HepG2 (cell line): ENCODE results near the gene ITPR1. TPM values are rescaled to one million over a fixed set of nuclear protein-coding genes. Genes with fewer than 3 reads are reported as not detected.

Experiments used
- ATAC-seq: fragments of 200-7000 bp; cut with Tn5 transposase; 3 replicates; pipeline ENCODE4 v1.9.1; 2020; ENCODE audit warnings: mild to moderate bottlenecking, moderate library complexity
- BruUV-seq: library from RNA; stranded (reverse); fragments of 400-500 nt; replicated peaks from 2 replicates; lab custom pipeline; 2021; lab: Mats Ljungman, UMichigan
- CTCF ChIA-PET: fragments of 300-600 bp; formaldehyde crosslinking; extraction: SDS; loops from one replicate; lab custom pipeline; 2021; ENCODE audit warnings: low total read pairs, inconsistent platforms, low intra/inter-chr PET ratio; lab: Yijun Ruan, JAX
- POLR2A ChIA-PET: fragments of 350-600 bp; sonication (Branson Sonifier 250); formaldehyde crosslinking; loops from one replicate; lab custom pipeline; 2020; ENCODE audit warnings: antibody characterized with exemption, inconsistent platforms; lab: Yijun Ruan, JAX
- DNase-seq: peaks from one replicate; pipeline ENCODE4 v3.0.0-alpha.2; 2015; ENCODE audit warnings: low spot score
- FAIRE-seq: peaks from 3 replicates; lab custom pipeline; 2011; peaks lifted over from hg19 to GRCh38; lab: Jason Lieb, UNC
- H2AFZ ChIP-seq: one replicate; pipeline ENCODE4 v1.6.1; 2011; ENCODE audit warnings: low read length, inconsistent platforms
- H3K27ac ChIP-seq: fragments of 300-600 bp; 3 replicates; pipeline ENCODE4 v1.8.0; 2011; ENCODE audit warnings: mixed run types, mild to moderate bottlenecking, mixed read lengths, low read length, inconsistent platforms; ENCODE audit not compliant: insufficient read depth; ENCODE audit errors: extremely low read length
- H3K27me3 ChIP-seq, 2 experiments: fragments of 200-600 bp in 1 of 2; 2 replicates in 1 of 2; 3 replicates in 1 of 2; pipeline versions ENCODE4 v1.6.0 to v1.8.0; 2011; ENCODE audit warnings: low read length in 2 of 2, mild to moderate bottlenecking in 2 of 2, moderate library complexity in 2 of 2, inconsistent platforms in 1 of 2; ENCODE audit not compliant: insufficient read depth in 2 of 2, control insufficient read depth in 1 of 2
- H3K36me3 ChIP-seq, 2 experiments: fragments of 200-600 bp in 1 of 2; replicated peaks in 1 of 2; 2 replicates in 1 of 2; 3 replicates in 1 of 2; pipeline versions ENCODE4 v1.5.1 to v1.8.0; 2011; ENCODE audit warnings: low read length in 2 of 2, inconsistent platforms in 1 of 2; ENCODE audit not compliant: insufficient read depth in 2 of 2, control insufficient read depth in 1 of 2
- H3K4me1 ChIP-seq: 2 replicates; pipeline ENCODE4 v1.5.1; 2012; ENCODE audit warnings: low read length, inconsistent platforms; ENCODE audit not compliant: insufficient read depth
- H3K4me2 ChIP-seq: 2 replicates; pipeline ENCODE4 v1.6.0; 2011; ENCODE audit warnings: low read depth, low read length, inconsistent platforms
- H3K4me3 ChIP-seq, 3 experiments: fragments of 200-600 bp in 1 of 3; sonication (generic), shearing (Covaris generic) in 1 of 3; replicated peaks in 1 of 3; 2 replicates each; pipeline ENCODE4 v1.5.1; 2011 to 2016; ENCODE audit warnings: low read length in 3 of 3, inconsistent platforms in 2 of 3, low read depth in 2 of 3, mild to moderate bottlenecking in 2 of 3, control low read depth in 1 of 3, mixed read lengths in 1 of 3; ENCODE audit not compliant: insufficient read depth in 1 of 3
- H3K79me2 ChIP-seq: one replicate; pipeline ENCODE4 v1.6.1; 2011; ENCODE audit warnings: low read length, inconsistent platforms; ENCODE audit not compliant: insufficient read depth
- H3K9ac ChIP-seq: 2 replicates; pipeline ENCODE4 v1.6.0; 2011; ENCODE audit warnings: mild to moderate bottlenecking, low read depth, low read length, inconsistent platforms; ENCODE audit not compliant: insufficient read depth
- H3K9me3 ChIP-seq: 2 replicates; pipeline ENCODE4 v1.5.1; 2012; ENCODE audit warnings: mild to moderate bottlenecking, low read length
- H4K20me1 ChIP-seq: 2 replicates; pipeline ENCODE4 v1.6.0; 2011; ENCODE audit warnings: inconsistent platforms, mild to moderate bottlenecking, low read length, moderate library complexity; ENCODE audit not compliant: insufficient read depth
- AGO1 ChIP-seq: fragments of 200-400 bp; formaldehyde crosslinking; IDR thresholded peaks from 2 replicates; pipeline ENCODE4 v1.6.1; 2017; ENCODE audit warnings: mild to moderate bottlenecking, low read depth, low read length, moderate library complexity; ENCODE audit not compliant: poor library complexity, severe bottlenecking
- CREBL2 ChIP-seq: sonication (generic); formaldehyde crosslinking; IDR thresholded peaks from 2 replicates; pipeline ENCODE4 v1.8.1; 2023; ENCODE audit warnings: missing genetic modification reagents, mild to moderate bottlenecking, borderline replicate concordance
- MAFK ChIP-seq, 2 experiments: IDR thresholded peaks in 1 of 2; conservative IDR thresholded peaks in 1 of 2; 2 replicates each; pipeline ENCODE4 v1.6.1; 2011; ENCODE audit warnings: improper control_type of control experiment in 2 of 2, low read length in 2 of 2
- SMAD1 ChIP-seq: sonication (generic); formaldehyde crosslinking; IDR thresholded peaks from 2 replicates; pipeline ENCODE4 v1.4.0; 2020; ENCODE audit warnings: missing genetic modification reagents, low read depth, mild to moderate bottlenecking, borderline replicate concordance
- ZNF773 ChIP-seq: sonication (generic); formaldehyde crosslinking; IDR thresholded peaks from 2 replicates; pipeline ENCODE4 v1.4.0; 2020; ENCODE audit warnings: missing genetic modification reagents, borderline replicate concordance
- ZNF781 ChIP-seq: sonication (generic); formaldehyde crosslinking; IDR thresholded peaks from 2 replicates; pipeline ENCODE4 v1.5.1; 2020; ENCODE audit warnings: borderline replicate concordance, mild to moderate bottlenecking, missing genetic modification reagents; ENCODE audit errors: not compliant biosample characterization
- WGBS: methylation state at CpG from one replicate; pipeline ENCODE4 v1.1.6; 2017; ENCODE audit warnings: low lambda C conversion rate; 5-methylcytosine and 5-hydroxymethylcytosine counted together
- in situ Hi-C: cut with HindIII; loops from 2 replicates; pipeline ENCODE4 v1.10.0; 2017; ENCODE audit warnings: low pct_unique_long_range_greater_than_20kb; ENCODE audit not compliant: extremely low pct_ligation_motif_present
- intact Hi-C: fragments of 100-400 bp; cut with micrococcal nuclease; formaldehyde crosslinking; loops from one replicate; pipeline ENCODE4 v1.10.0; 2022; ENCODE audit not compliant: unreplicated experiment
- polyA plus RNA-seq, 8 experiments: library from polyadenylated mRNA; depleted of rRNA in 3 of 8; stranded (reverse) in 7 of 8; unstranded in 1 of 8; fragments of >200 nt; fragmentation: Illumina TruSeq in 4 of 8; extraction: Trizol in 4 of 8; gene quantifications; 2 replicates each; pipeline versions ENCODE4 v1.2.1 to v1.2.3, GENCODE V29; 2011 to 2016; ENCODE audit warnings: low read depth in 4 of 8, missing spikeins in 1 of 8, mixed read lengths in 1 of 8; ENCODE audit not compliant: insufficient read depth in 1 of 8
- total RNA-seq, 5 experiments: library from RNA; depleted of rRNA; stranded (reverse); fragments of >200 nt; fragmentation: Illumina TruSeq; extraction: Trizol; gene quantifications; 2 replicates each; pipeline ENCODE4 v1.2.3, GENCODE V29; 2016; ENCODE audit warnings: low read depth in 1 of 5

The ITPR1 gene
- total and polyA plus RNA-seq, 2 of the 13 experiments (the other 11 are each of a cell fraction or from before 2014, with no cell fraction given), result 10.0 to 11.4 TPM

GRCh38 chr3:4758957-4759656 is 266.0 kb downstream of the ITPR1 start (continued):
- TF ChIP-seq CREBL2 (CRISPR knock-in tag) (no peak), AGO1 (no peak), MAFK (conservative IDR thresholded peaks at IDR 0.05 in 1 of 2, IDR thresholded peaks at IDR 0.05 in 1 of 2; ENCODE audit: low read length in 2 of 2) (peak; percentile 42 to 62; a peak in 3 of 4 replicates), SMAD1 (no peak)
- TF ChIP-seq, all 625 proteins: peak for 2

GRCh38 chr3:4759689-4760312 is 266.7 kb downstream of the ITPR1 start:
- H3K9me3 ChIP-seq, result no peaks in the 10 kb centered on the region
- H3K4me2 ChIP-seq, result no peak overlapping the region
- BruUV-seq, result no TSS peak
- in situ Hi-C loops, result no loop called here
- H3K4me1 ChIP-seq, result peaks cover 34% of the 10 kb centered on the region
- FAIRE-seq, result no peak
- H3K27ac ChIP-seq, result no peak overlapping the region
- TF ChIP-seq ZNF781 (CRISPR knock-in tag), result no peak
- TF ChIP-seq ZNF773, result no peak
- TF ChIP-seq, all 625 proteins: peak for 0
- DNase-seq (no peak), ATAC-seq (no peak)
- Histone ChIP-seq H2AFZ (no peak overlapping the region), H3K79me2 (no peaks in the 10 kb centered on the region), H3K36me3 (0 out of 5 replicates have a peak, but pooled peaks cover 0 to 2% of the 10 kb centered on the region in 2 experiments), H3K4me3 (no peak overlapping the region), H3K9ac (no peak overlapping the region), H3K27me3 (no peaks in the 10 kb centered on the region), H4K20me1 (no peaks in the 10 kb centered on the region)
- ChIA-PET CTCF (no interaction called here), POLR2A (no interaction called here)
- 84% methylated on average over 12 of the region's 12 CpGs for WGBS
- intact Hi-C loops, result no loop called here
